Smooth muscle cell (in vitro differentiated cells): Measurements from ENCODE around the gene EFCAB7. TPM values are rescaled to one million over a fixed set of nuclear protein-coding genes. Genes with fewer than 3 reads are reported as not detected.

Source experiments
- DNase-seq: peaks from one replicate; lab custom pipeline; 2025; ENCODE audit not compliant: unreplicated experiment; lab: John Stamatoyannopoulos, UW
- H2AFZ ChIP-seq: fragments of 200-600 bp; sonication (generic); 2 replicates; pipeline ENCODE4 v1.6.0; 2016; ENCODE audit warnings: antibody characterized with exemption, low read depth, mild to moderate bottlenecking
- H3F3A ChIP-seq: fragments of 200-600 bp; sonication (generic); 2 replicates; pipeline ENCODE4 v1.6.0; 2017; ENCODE audit warnings: antibody characterized with exemption, low read depth
- H3K27ac ChIP-seq: fragments of 200-600 bp; sonication (generic); 2 replicates; pipeline ENCODE4 v1.5.1; 2016; ENCODE audit warnings: low read depth, mild to moderate bottlenecking
- H3K27me3 ChIP-seq: fragments of 200-600 bp; sonication (generic); 2 replicates; pipeline ENCODE4 v1.6.1; 2016; ENCODE audit warnings: low read depth, mild to moderate bottlenecking
- H3K36me3 ChIP-seq: fragments of 200-600 bp; sonication (generic); 2 replicates; pipeline ENCODE4 v1.5.1; 2016; ENCODE audit warnings: low read depth
- H3K4me1 ChIP-seq: fragments of 200-600 bp; sonication (generic); 2 replicates; pipeline ENCODE4 v1.5.1; 2016; ENCODE audit warnings: low read depth
- H3K4me2 ChIP-seq: fragments of 200-600 bp; sonication (generic); 2 replicates; pipeline ENCODE4 v1.6.0; 2016; ENCODE audit warnings: mild to moderate bottlenecking
- H3K4me3 ChIP-seq: fragments of 200-600 bp; sonication (generic); 2 replicates; pipeline ENCODE4 v1.5.1; 2016; ENCODE audit warnings: mild to moderate bottlenecking
- H3K79me2 ChIP-seq: fragments of 200-600 bp; sonication (generic); 2 replicates; pipeline ENCODE4 v1.6.0; 2016; ENCODE audit warnings: low read depth, mild to moderate bottlenecking
- H3K9ac ChIP-seq: fragments of 200-600 bp; sonication (generic); 2 replicates; pipeline ENCODE4 v1.6.0; 2016; ENCODE audit warnings: low read depth
- H3K9me3 ChIP-seq: fragments of 200-600 bp; sonication (generic); replicated peaks from 2 replicates; pipeline ENCODE4 v1.5.1; 2016; ENCODE audit warnings: low read depth
- H4K20me1 ChIP-seq: fragments of 200-600 bp; sonication (generic); 2 replicates; pipeline ENCODE4 v1.6.0; 2016; ENCODE audit warnings: low read depth
- CTCF ChIP-seq: fragments of 200-600 bp; sonication (generic); IDR thresholded peaks from 2 replicates; pipeline ENCODE4 v1.5.1; 2017; ENCODE audit warnings: borderline replicate concordance, mild to moderate bottlenecking, antibody characterized with exemption; ENCODE audit not compliant: insufficient read depth, poor library complexity, severe bottlenecking
- WGBS: methylation state at CpG from one replicate; pipeline ENCODE4 v1.1.7; 2016; ENCODE audit warnings: low lambda C conversion rate; 5-methylcytosine and 5-hydroxymethylcytosine counted together
- polyA plus RNA-seq: library from polyadenylated mRNA; unstranded; fragments of >200 nt; fragmentation: Nextera tagmentation; extraction: Ambion mirVana; gene quantifications from 2 replicates; pipeline ENCODE4 v1.2.1, GENCODE V29; 2016
- total RNA-seq: library from RNA; depleted of rRNA; stranded (reverse); fragments of >200 nt; gene quantifications from 2 replicates; pipeline ENCODE4 v1.2.3, GENCODE V29; 2014

Gene EFCAB7
- total RNA-seq (5.4 and 10.5 TPM in 2 replicates), polyA plus RNA-seq (3.5 and 5.0 TPM in 2 replicates)

- DNase-seq: peak; percentile 83
- Histone ChIP-seq H3K27ac (peak within 1 kb of the TSS; percentile 95), H3K79me2 (peaks cover 19% of the 10 kb centered on the region), H3K36me3 (no peaks in the 10 kb centered on the region), H3K9me3 (no peaks in the 10 kb centered on the region), H3F3A (no peaks in the 10 kb centered on the region), H3K27me3 (no peaks in the 10 kb centered on the region), H3K4me2 (peak within 1 kb of the TSS; percentile 91), H2AFZ (peak within 1 kb of the TSS; percentile 100), H3K4me3 (peak within 1 kb of the TSS; percentile 90), H3K4me1 (peaks cover 15% of the 10 kb centered on the region), H4K20me1 (no peaks in the 10 kb centered on the region), H3K9ac (peak within 1 kb of the TSS; percentile 89)
- no peak for TF ChIP-seq CTCF
- under 1% methylated on average over 50 of the region's 50 CpGs for WGBS
Measured at GRCh38 chr1:63522891-63523728, at the start of gene EFCAB7, which contains the start of gene ITGB3BP. EFCAB7 (plus strand) TSS chr1:63523525; CDS start chr1:63525573, 2,048 bp downstream. ITGB3BP (minus strand) TSS chr1:63523225; CDS start chr1:63523133, 92 bp downstream.

GRCh38 chr1:63475761-63476160, 47.6 kb upstream of the EFCAB7 start:
- Histone ChIP-seq H3K4me3 (no peak overlapping the region), H3K36me3 (no peaks in the 10 kb centered on the region), H3K27ac (no peak overlapping the region), H3K79me2 (no peaks in the 10 kb centered on the region), H3K9ac (no peak overlapping the region), H3K9me3 (peaks cover 2% of the 10 kb centered on the region), H3K4me2 (no peak overlapping the region), H2AFZ (no peak overlapping the region), H3F3A (no peaks in the 10 kb centered on the region), H3K27me3 (no peaks in the 10 kb centered on the region), H4K20me1 (no peaks in the 10 kb centered on the region), H3K4me1 (no peaks in the 10 kb centered on the region)
- DNase-seq: no peak
- 80% methylated on average over 7 of the region's 7 CpGs for WGBS
- TF ChIP-seq CTCF: no peak

GRCh38 chr1:63480057-63480456, 43.3 kb upstream of the EFCAB7 start:
- Histone ChIP-seq H3F3A (no peaks in the 10 kb centered on the region), H3K4me2 (no peak overlapping the region), H3K27me3 (no peaks in the 10 kb centered on the region), H4K20me1 (no peaks in the 10 kb centered on the region), H3K27ac (no peak overlapping the region), H3K9ac (no peak overlapping the region), H3K36me3 (no peaks in the 10 kb centered on the region), H3K4me3 (no peak overlapping the region), H3K79me2 (no peaks in the 10 kb centered on the region), H3K4me1 (no peaks in the 10 kb centered on the region), H2AFZ (no peak overlapping the region), H3K9me3 (no peaks in the 10 kb centered on the region)
- WGBS: 88% methylated on average over 1 of the region's 1 CpG
- no peak for TF ChIP-seq CTCF
- DNase-seq: no peak
